Keratinocyte (primary cell): Measurements from ENCODE around the gene GDPD5. TPM values are rescaled to one million over a fixed set of nuclear protein-coding genes. Genes with fewer than 3 reads are reported as not detected.

ENCODE experiments used
- DNase-seq: peaks from one replicate; pipeline ENCODE4 v3.0.0-alpha.2; 2011; ENCODE audit warnings: low read depth, missing footprints, low spot score
- FAIRE-seq: peaks from 2 replicates; lab custom pipeline; 2011; peaks lifted over from hg19 to GRCh38; lab: Jason Lieb, UNC
- H2AFZ ChIP-seq: 2 replicates; pipeline ENCODE4 v1.6.0; 2012; ENCODE audit warnings: low read length, control low read depth, inconsistent platforms; ENCODE audit not compliant: control insufficient read depth
- H3K27ac ChIP-seq: 2 replicates; pipeline ENCODE4 v1.5.1; 2011; ENCODE audit warnings: low read length; ENCODE audit not compliant: control insufficient read depth, insufficient read depth
- H3K27me3 ChIP-seq: 3 replicates; pipeline ENCODE4 v1.6.0; 2011; ENCODE audit warnings: low read length; ENCODE audit not compliant: control insufficient read depth, insufficient read depth; ENCODE audit errors: extremely low read depth
- H3K36me3 ChIP-seq, 2 experiments: 2 replicates in 1 of 2; 3 replicates in 1 of 2; pipeline ENCODE4 v1.5.1; 2011; ENCODE audit warnings: low read length in 2 of 2, mild to moderate bottlenecking in 1 of 2; ENCODE audit not compliant: control insufficient read depth in 2 of 2, insufficient read depth in 2 of 2; ENCODE audit errors: extremely low read depth in 1 of 2
- H3K4me1 ChIP-seq: 3 replicates; pipeline ENCODE4 v1.5.1; 2011; ENCODE audit warnings: low read length; ENCODE audit not compliant: control insufficient read depth, insufficient read depth; ENCODE audit errors: extremely low read depth
- H3K4me2 ChIP-seq: 3 replicates; pipeline ENCODE4 v1.6.0; 2011; ENCODE audit warnings: low read depth, low read length; ENCODE audit not compliant: control insufficient read depth, insufficient read depth; ENCODE audit errors: extremely low read depth
- H3K4me3 ChIP-seq, 3 experiments: fragments of 200-600 bp in 1 of 3; sonication (generic) in 1 of 3; 2 replicates in 2 of 3; 3 replicates in 1 of 3; pipeline ENCODE4 v1.5.1; 2011 to 2016; ENCODE audit warnings: low read length in 3 of 3, mild to moderate bottlenecking in 3 of 3, control low read depth in 2 of 3, inconsistent platforms in 1 of 3, low read depth in 1 of 3, mixed read lengths in 1 of 3, mixed run types in 1 of 3, moderate library complexity in 1 of 3; ENCODE audit not compliant: control insufficient read depth in 2 of 3, insufficient read depth in 2 of 3; ENCODE audit errors: extremely low read depth in 1 of 3
- H3K79me2 ChIP-seq: 2 replicates; pipeline ENCODE4 v1.6.0; 2012; ENCODE audit warnings: low read length; ENCODE audit not compliant: control insufficient read depth, insufficient read depth
- H3K9ac ChIP-seq: 3 replicates; pipeline ENCODE4 v1.6.0; 2011; ENCODE audit warnings: low read length; ENCODE audit not compliant: control insufficient read depth, insufficient read depth; ENCODE audit errors: extremely low read depth
- H3K9me1 ChIP-seq: 3 replicates; pipeline ENCODE4 v1.6.0; 2011; ENCODE audit warnings: low read length; ENCODE audit not compliant: control insufficient read depth, insufficient read depth; ENCODE audit errors: extremely low read depth
- H3K9me3 ChIP-seq: 2 replicates; pipeline ENCODE4 v1.5.1; 2012; ENCODE audit warnings: low read depth, low read length; ENCODE audit not compliant: control insufficient read depth
- H4K20me1 ChIP-seq: 3 replicates; pipeline ENCODE4 v1.6.0; 2011; ENCODE audit warnings: low read length; ENCODE audit not compliant: control insufficient read depth, insufficient read depth; ENCODE audit errors: extremely low read depth
- CTCF ChIP-seq, 3 experiments: IDR thresholded peaks in 1 of 3; conservative IDR thresholded peaks in 1 of 3; optimal IDR thresholded peaks in 1 of 3; 2 replicates in 2 of 3; 3 replicates in 1 of 3; pipeline versions ENCODE3 to v1.5.1; 2011; ENCODE audit warnings: low read length in 3 of 3, mild to moderate bottlenecking in 3 of 3, moderate library complexity in 2 of 3, control low read depth in 1 of 3, inconsistent platforms in 1 of 3; ENCODE audit not compliant: insufficient read depth in 2 of 3; ENCODE audit errors: extremely low read depth in 1 of 3
- EZH2 ChIP-seq: IDR thresholded peaks from one replicate; pipeline ENCODE4 v1.6.1; 2012; ENCODE audit warnings: inconsistent platforms, mild to moderate bottlenecking, low read length, moderate library complexity
- dilution Hi-C: fragments of 300-500 bp; cut with MboI; formaldehyde crosslinking; loops from one replicate; pipeline ENCODE4 v1.7.0; 2020; ENCODE audit warnings: low sequenced_read_pairs; ENCODE audit not compliant: extremely low pct_ligation_motif_present
- polyA plus RNA-seq, 5 experiments: library from polyadenylated mRNA; depleted of rRNA in 3 of 5; stranded (reverse) in 3 of 5; stranded (forward) in 1 of 5; unstranded in 1 of 5; fragments of >200 nt; gene quantifications; 1 replicate in 1 of 5; 2 replicates in 3 of 5; 3 replicates in 1 of 5; pipeline versions ENCODE4 v1.2.1 to v1.2.3, GENCODE V29; 2011 to 2012; ENCODE audit warnings: missing spikeins in 2 of 5, low read depth in 1 of 5, low replicate concordance in 1 of 5

The GDPD5 gene
- polyA plus RNA-seq, 1 donor (not counting 4 experiments of a cell fraction or from before 2014, with no cell fraction given), result 2.1 TPM

GRCh38 chr11:75509020-75509720, 16.6 kb downstream of the GDPD5 start:
- FAIRE-seq (no peak), DNase-seq (no peak)
- no peaks in the 10 kb centered on the region for H4K20me1 ChIP-seq
- H3K9me1 ChIP-seq, result no peaks in the 10 kb centered on the region
- TF ChIP-seq EZH2 (no peak), CTCF (optimal IDR thresholded peaks at IDR 0.05 in 1 of 3, IDR thresholded peaks at IDR 0.05 in 1 of 3, conservative IDR thresholded peaks at IDR 0.05 in 1 of 3; ENCODE audit: extremely low read depth in 1 of 3, insufficient read depth in 2 of 3, low read length in 3 of 3) (no peak)
- no peaks in the 10 kb centered on the region for H3K9me3 ChIP-seq
- no peaks in the 10 kb centered on the region for H3K79me2 ChIP-seq
- no peaks in the 10 kb centered on the region for H3K36me3 ChIP-seq
- H3K4me2 ChIP-seq, result no peak overlapping the region
- H3K27me3 ChIP-seq, result peaks cover 3% of the 10 kb centered on the region
- no peak overlapping the region for H2AFZ ChIP-seq
- no peak overlapping the region for H3K9ac ChIP-seq
- no peak overlapping the region for H3K4me3 ChIP-seq
- dilution Hi-C loops, result no loop called here
- H3K4me1 ChIP-seq, result no peaks in the 10 kb centered on the region
- no peak overlapping the region for H3K27ac ChIP-seq

GRCh38 chr11:75508051-75508561, 17.6 kb downstream of the GDPD5 start:
- Histone ChIP-seq H2AFZ (no peak overlapping the region), H3K9ac (no peak overlapping the region), H3K27me3 (peaks cover 3% of the 10 kb centered on the region), H3K4me2 (no peak overlapping the region), H3K9me1 (no peaks in the 10 kb centered on the region), H3K79me2 (no peaks in the 10 kb centered on the region), H3K27ac (no peak overlapping the region), H3K36me3 (no peaks in the 10 kb centered on the region), H3K4me1 (no peaks in the 10 kb centered on the region), H4K20me1 (no peaks in the 10 kb centered on the region), H3K4me3 (no peak overlapping the region), H3K9me3 (no peaks in the 10 kb centered on the region)
- TF ChIP-seq EZH2, result no peak
- no peak for TF ChIP-seq CTCF (optimal IDR thresholded peaks at IDR 0.05 in 1 of 3, IDR thresholded peaks at IDR 0.05 in 1 of 3, conservative IDR thresholded peaks at IDR 0.05 in 1 of 3; ENCODE audit: extremely low read depth in 1 of 3, insufficient read depth in 2 of 3, low read length in 3 of 3)
- dilution Hi-C loops, result no loop called here
- DNase-seq, result no peak
- FAIRE-seq, result no peak
